Upper lobe of right lung (tissue), 1 donor: ENCODE results near the gene DNASE1L1. TPM values are rescaled to one million over a fixed set of nuclear protein-coding genes. Genes with fewer than 3 reads are reported as not detected.
A peak's percentile ranks its signal among the peaks of the same experiment; 100 is the strongest.

ENCODE experiments used
- ATAC-seq: fragments of 200-7000 bp; cut with Tn5 transposase; one replicate; pipeline ENCODE4 v1.9.1; 2020; ENCODE audit warnings: mild to moderate bottlenecking, moderate library complexity
- DNase-seq: peaks from one replicate; pipeline ENCODE4 v3.0.0-alpha.2; 2020
- H3K27ac ChIP-seq: fragments of 200-600 bp; one replicate; pipeline ENCODE4 v1.8.0; 2022
- H3K27me3 ChIP-seq: fragments of 200-600 bp; one replicate; pipeline ENCODE4 v1.8.0; 2022; ENCODE audit warnings: mild to moderate bottlenecking
- H3K36me3 ChIP-seq: fragments of 200-600 bp; one replicate; pipeline ENCODE4 v1.8.0; 2022
- H3K4me1 ChIP-seq: fragments of 200-600 bp; one replicate; pipeline ENCODE4 v1.8.0; 2022
- H3K4me3 ChIP-seq: fragments of 200-600 bp; one replicate; pipeline ENCODE4 v1.8.0; 2022; ENCODE audit warnings: mild to moderate bottlenecking
- H3K9me3 ChIP-seq: fragments of 200-600 bp; one replicate; pipeline ENCODE4 v1.8.0; 2022
- intact Hi-C: fragments of 100-400 bp; cut with DNase I; formaldehyde crosslinking; loops from one replicate; pipeline ENCODE4 v1.11.0; 2022
- total RNA-seq: library from RNA; stranded (reverse); fragmentation: NEBNext Ultra II Directional; extraction: Animal tissue kit (Norgen Biotek cat#: 25700); gene quantifications from one replicate; pipeline ENCODE4 v1.2.1, GENCODE V29; 2021
- TF ChIP-seq, protein P1 (sequence below): fragments of 200-600 bp; IDR thresholded peaks from one replicate; pipeline ENCODE4 v1.8.0; 2022; ENCODE audit warnings: antibody characterized with exemption
- donor health status: DM: no; HTN: yes; CAD: no; lungs with severe emphysema.

DNASE1L1 gene
- total RNA-seq, 1 donor from 2014 or later = 37.1 TPM

DNA sequence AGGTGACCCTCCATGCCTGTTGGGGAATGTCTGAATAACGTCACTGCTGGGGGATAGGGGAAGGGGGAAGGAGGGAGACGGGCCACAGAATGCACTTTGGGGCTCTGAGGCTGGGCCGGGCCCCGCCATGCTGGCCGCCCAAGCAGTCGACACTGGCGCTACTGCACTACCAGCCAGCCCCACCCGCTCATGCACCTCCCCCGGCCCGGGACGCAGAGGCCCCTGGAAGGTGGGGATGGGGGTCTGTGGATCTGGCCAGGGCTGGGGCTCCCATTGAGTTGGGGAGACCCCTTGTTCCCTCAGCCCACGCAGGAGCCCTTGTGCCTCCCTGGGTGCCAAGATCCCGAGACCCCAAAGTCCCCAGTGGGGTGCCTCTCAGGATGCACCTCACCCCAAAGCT lies 52.5 kb downstream of the DNASE1L1 start:
- Histone ChIP-seq H3K4me1 (no peaks in the 10 kb centered on the region), H3K9me3 (no peaks in the 10 kb centered on the region), H3K27me3 (no peaks in the 10 kb centered on the region), H3K4me3 (no peak overlapping the region), H3K27ac (no peak overlapping the region), H3K36me3 (peaks cover 89% of the 10 kb centered on the region)
- no peak for ATAC-seq
- intact Hi-C loops = no loop called here
- DNase-seq = peak; percentile 51
- TF ChIP-seq, protein P1, sequence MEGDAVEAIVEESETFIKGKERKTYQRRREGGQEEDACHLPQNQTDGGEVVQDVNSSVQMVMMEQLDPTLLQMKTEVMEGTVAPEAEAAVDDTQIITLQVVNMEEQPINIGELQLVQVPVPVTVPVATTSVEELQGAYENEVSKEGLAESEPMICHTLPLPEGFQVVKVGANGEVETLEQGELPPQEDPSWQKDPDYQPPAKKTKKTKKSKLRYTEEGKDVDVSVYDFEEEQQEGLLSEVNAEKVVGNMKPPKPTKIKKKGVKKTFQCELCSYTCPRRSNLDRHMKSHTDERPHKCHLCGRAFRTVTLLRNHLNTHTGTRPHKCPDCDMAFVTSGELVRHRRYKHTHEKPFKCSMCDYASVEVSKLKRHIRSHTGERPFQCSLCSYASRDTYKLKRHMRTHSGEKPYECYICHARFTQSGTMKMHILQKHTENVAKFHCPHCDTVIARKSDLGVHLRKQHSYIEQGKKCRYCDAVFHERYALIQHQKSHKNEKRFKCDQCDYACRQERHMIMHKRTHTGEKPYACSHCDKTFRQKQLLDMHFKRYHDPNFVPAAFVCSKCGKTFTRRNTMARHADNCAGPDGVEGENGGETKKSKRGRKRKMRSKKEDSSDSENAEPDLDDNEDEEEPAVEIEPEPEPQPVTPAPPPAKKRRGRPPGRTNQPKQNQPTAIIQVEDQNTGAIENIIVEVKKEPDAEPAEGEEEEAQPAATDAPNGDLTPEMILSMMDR = no peak

DNA sequence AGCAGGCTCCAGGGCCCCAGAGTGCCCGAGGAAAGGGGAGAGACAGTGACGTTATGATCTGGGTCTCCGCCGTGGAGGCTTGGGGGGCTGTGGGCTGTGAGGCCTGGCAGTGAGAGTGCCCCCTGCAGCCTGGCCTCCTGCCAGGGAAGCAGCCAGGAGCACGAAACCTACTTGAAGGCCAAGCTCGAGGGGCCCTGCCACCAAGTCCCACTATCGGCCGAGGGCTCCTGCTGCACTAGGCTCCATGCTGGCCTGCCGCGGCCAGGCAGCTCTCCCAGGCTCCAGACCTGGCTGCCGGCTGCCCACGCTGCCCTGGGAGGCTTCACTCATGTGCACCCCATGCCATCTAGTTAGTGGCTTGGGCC lies 53.3 kb downstream of the DNASE1L1 start:
- Histone ChIP-seq H3K27me3 (no peaks in the 10 kb centered on the region), H3K27ac (peak overlapping the region; percentile 55), H3K9me3 (no peaks in the 10 kb centered on the region), H3K36me3 (peaks cover 91% of the 10 kb centered on the region), H3K4me1 (no peaks in the 10 kb centered on the region), H3K4me3 (no peak overlapping the region)
- ATAC-seq (no peak), DNase-seq (peak; percentile 65)
- intact Hi-C loops = no loop called here
- TF ChIP-seq, protein P1 = no peak

DNA sequence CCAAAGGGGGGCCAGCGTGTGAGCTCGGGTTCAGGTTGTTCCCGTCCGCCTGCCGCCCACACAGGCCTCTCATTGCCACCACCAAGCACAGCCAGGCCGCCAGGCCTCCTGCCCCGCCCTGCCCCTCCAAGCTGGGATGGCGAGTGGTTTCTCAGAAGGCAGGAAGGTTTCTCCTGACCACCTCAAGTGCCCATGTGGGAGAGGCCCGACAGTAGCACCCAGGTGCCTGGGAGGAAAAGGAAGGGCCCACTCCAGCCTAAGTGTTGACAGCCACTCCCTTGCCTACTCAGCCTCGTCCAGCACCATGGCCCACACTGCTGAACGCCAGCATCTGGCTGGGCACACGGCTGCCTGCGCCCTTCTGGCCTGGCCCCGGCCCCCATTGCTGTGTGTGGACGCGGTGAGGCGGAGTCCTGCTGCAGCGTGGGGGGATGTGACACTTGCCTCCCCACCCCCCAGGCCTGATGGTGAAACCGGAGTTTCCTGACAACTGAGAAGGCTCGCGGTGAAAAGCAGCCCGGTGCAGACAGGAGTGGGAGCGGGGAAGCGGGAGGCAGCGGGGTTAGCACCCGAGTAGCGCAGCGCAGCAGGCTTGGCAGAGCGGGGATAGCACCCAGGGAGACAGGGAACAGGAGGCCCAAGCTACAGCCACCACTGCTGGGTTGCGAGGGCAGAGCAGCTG lies 53.8 kb downstream of the DNASE1L1 start:
- H3K36me3 ChIP-seq = peaks cover 91% of the 10 kb centered on the region
- TF ChIP-seq, protein P1 = no peak
- DNase-seq (peak; percentile 92), ATAC-seq (peak; percentile 84)
- no peaks in the 10 kb centered on the region for H3K27me3 ChIP-seq
- no peaks in the 10 kb centered on the region for H3K4me1 ChIP-seq
- H3K27ac ChIP-seq = peak overlapping the region; percentile 55
- H3K4me3 ChIP-seq = no peak overlapping the region
- H3K9me3 ChIP-seq = no peaks in the 10 kb centered on the region
- intact Hi-C loops = no loop called here

DNA sequence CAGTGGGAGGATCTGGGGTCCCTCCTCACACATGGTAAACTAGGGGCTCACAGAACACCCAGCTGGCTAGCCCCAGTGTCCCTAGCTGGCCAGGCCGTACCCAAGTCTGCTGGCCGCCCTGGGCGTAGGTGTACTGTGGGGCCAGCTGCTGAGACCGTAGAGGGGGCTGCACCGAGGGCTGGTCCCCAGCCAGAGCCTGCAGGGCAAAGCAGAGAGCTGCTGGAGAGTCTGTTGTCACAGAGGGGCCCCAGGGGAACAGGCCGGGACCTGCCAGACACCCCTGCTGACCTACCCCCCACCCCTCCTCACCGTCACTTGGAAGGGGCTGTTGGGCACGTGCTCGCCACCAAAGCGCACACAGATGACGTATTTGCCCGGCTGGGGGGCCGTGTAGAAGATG lies 54.5 kb downstream of the DNASE1L1 start:
- DNase-seq = peak; percentile 33
- H3K27ac ChIP-seq = peak overlapping the region; percentile 24
- no peaks in the 10 kb centered on the region for H3K9me3 ChIP-seq
- H3K27me3 ChIP-seq = no peaks in the 10 kb centered on the region
- ATAC-seq = no peak
- TF ChIP-seq, protein P1 = no peak
- H3K36me3 ChIP-seq = peaks cover 91% of the 10 kb centered on the region
- no peaks in the 10 kb centered on the region for H3K4me1 ChIP-seq
- intact Hi-C loops = no loop called here
- no peak overlapping the region for H3K4me3 ChIP-seq

DNA sequence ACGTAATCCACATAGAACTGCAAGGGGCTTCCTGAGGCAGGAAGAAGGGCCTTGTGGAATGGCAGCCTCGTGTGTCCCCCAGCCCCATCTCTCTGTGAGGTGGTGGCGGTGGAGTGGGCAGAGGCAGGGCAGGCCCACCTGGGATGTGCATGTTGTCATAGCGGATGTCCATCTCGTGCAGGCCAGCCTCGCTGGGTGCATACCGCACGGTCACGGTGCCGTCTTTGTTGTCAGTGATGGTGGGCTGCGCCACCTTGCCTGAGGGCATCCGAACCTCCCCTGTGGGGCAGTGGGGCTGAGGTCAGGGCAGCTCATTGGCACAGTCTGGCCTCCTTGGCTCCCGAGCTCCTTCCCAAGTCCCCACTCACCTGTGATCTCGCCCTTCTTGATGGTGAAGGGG lies 55.0 kb downstream of the DNASE1L1 start:
- TF ChIP-seq, protein P1 = no peak
- DNase-seq = peak; percentile 31
- H3K27ac ChIP-seq = peak overlapping the region; percentile 24
- ATAC-seq = no peak
- H3K27me3 ChIP-seq = no peaks in the 10 kb centered on the region
- H3K4me1 ChIP-seq = no peaks in the 10 kb centered on the region
- no peak overlapping the region for H3K4me3 ChIP-seq
- intact Hi-C loops = no loop called here
- H3K36me3 ChIP-seq = peaks cover 91% of the 10 kb centered on the region
- no peaks in the 10 kb centered on the region for H3K9me3 ChIP-seq
